RWPE1 (cell line): ENCODE data around the gene SMIM23.

ENCODE experiments used
- CTCF ChIA-PET: fragments of 350-600 bp; sonication (Branson Sonifier 250); formaldehyde crosslinking; extraction: SDS; loops from one replicate; lab custom pipeline; 2021; lab: Yijun Ruan, JAX
- POLR2A ChIA-PET: fragments of 400-600 bp; formaldehyde crosslinking; extraction: SDS; loops from one replicate; lab custom pipeline; 2020; ENCODE audit warnings: antibody characterized with exemption; ENCODE audit not compliant: low non-redundant PET; lab: Yijun Ruan, JAX
- DNase-seq: peaks from one replicate; pipeline ENCODE4 v3.0.0; 2012; ENCODE audit warnings: low spot score
- H3K27ac ChIP-seq: fragments of 450-650 bp; 2 replicates; pipeline ENCODE4 v1.5.1; 2017
- CTCF ChIP-seq: fragments of 450-650 bp; conservative IDR thresholded peaks from 2 replicates; pipeline ENCODE4 v1.5.1; 2017; ENCODE audit warnings: low read depth, mild to moderate bottlenecking

Gene SMIM23

GRCh38 chr5:171766875-171767274 lies 18.7 kb upstream of the SMIM23 start:
- CTCF ChIA-PET, result no interaction called here

GRCh38 chr5:171770153-171770552 lies 15.5 kb upstream of the SMIM23 start:
- POLR2A ChIA-PET, result no interaction called here
- CTCF ChIA-PET, result interaction anchor here (0.5 kb wide), 1 partner anchor 116 kb away, joined by 4 read pairs; no protein-coding TSS in a partner anchor
- DNase-seq, result no peak
- no peak for TF ChIP-seq CTCF
- H3K27ac ChIP-seq, result no peak overlapping the region

More at GRCh38 chr5:171766875-171767274, 18.7 kb upstream of the SMIM23 start:
- H3K27ac ChIP-seq, result no peak overlapping the region
- POLR2A ChIA-PET, result no interaction called here
- no peak for DNase-seq
- no peak for TF ChIP-seq CTCF

DNA sequence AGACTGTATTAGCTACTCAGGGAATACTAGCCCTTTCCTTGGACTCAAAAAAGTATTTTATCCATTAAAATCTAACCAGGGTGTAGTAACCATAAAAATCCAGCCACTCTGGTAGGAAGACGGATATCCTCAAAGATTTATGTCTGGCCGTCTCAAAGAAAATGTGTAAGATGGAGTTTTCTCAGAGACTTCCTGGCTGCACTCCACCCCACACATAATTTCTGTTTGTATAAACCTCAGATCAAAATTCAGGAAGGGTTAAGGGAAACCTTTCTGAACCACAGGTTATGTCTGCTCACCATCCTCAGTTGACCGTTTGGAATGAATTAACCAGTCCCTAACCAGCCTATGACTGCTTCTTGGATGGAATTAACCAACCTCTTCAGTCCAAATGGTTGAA lies 13.8 kb upstream of the SMIM23 start:
- TF ChIP-seq CTCF, result no peak
- DNase-seq, result no peak
- no peak overlapping the region for H3K27ac ChIP-seq
- ChIA-PET POLR2A (no interaction called here), CTCF (no interaction called here)

- ChIA-PET CTCF (interaction anchor here (1.0 kb wide), 1 partner anchor 28 kb away, joined by 3 read pairs; no protein-coding TSS in a partner anchor), POLR2A (no interaction called here)
- H3K27ac ChIP-seq, result no peak overlapping the region
- DNase-seq, result no peak
- no peak for TF ChIP-seq CTCF
Measured at GRCh38 chr5:171773106-171773505, 12.5 kb upstream of the SMIM23 start.

- H3K27ac ChIP-seq, result no peak overlapping the region
- CTCF ChIA-PET, result no interaction called here
- no peak for DNase-seq
- POLR2A ChIA-PET, result no interaction called here
- TF ChIP-seq CTCF, result no peak
Measured at GRCh38 chr5:171774418-171774817, 11.2 kb upstream of the SMIM23 start.

DNA sequence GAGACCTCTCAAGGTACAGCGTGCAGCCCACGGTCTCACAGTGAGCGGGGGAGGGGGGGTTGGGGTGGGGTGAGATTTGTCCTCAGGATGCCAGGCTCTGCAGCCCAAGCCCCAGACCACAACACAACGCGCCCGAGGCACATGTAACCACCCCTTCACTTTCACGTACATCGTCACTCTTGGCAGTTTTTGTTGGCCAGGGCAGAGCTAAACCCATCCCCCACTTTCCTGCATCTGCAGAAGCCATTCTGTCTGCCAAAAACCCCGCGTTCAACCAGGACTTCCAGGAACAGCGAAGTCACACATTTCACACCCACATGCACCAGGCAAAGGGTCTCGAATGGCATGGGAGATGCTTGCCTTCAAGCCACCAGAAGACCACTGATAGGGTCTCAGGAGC lies 9.4 kb upstream of the SMIM23 start:
- ChIA-PET CTCF (interaction anchor here (0.6 kb wide), 1 partner anchor 154 kb away, joined by 7 read pairs; no protein-coding TSS in a partner anchor), POLR2A (no interaction called here)
- H3K27ac ChIP-seq, result no peak overlapping the region

More for the DNA sequence above, 9.4 kb upstream of the SMIM23 start:
- DNase-seq, result no peak
- no peak for TF ChIP-seq CTCF
